Stimulated activated CD8-positive, alpha-beta memory T cell treated with anti-CD3 and anti-CD28 coated beads, Interleukin-7, amount 100 ng/mL, for 24 hours (primary cell): ENCODE results near the gene NLRP1.
"Not testable (repeated sequence)": the region's sequence is repeated elsewhere in the genome, so short reads cannot be mapped to it uniquely, and the experiment has no call there.

Source experiments
- DNase-seq: peaks from one replicate; pipeline ENCODE4 v3.0.0-alpha.2; 2020; ENCODE audit warnings: low read depth

The NLRP1 gene

DNA sequence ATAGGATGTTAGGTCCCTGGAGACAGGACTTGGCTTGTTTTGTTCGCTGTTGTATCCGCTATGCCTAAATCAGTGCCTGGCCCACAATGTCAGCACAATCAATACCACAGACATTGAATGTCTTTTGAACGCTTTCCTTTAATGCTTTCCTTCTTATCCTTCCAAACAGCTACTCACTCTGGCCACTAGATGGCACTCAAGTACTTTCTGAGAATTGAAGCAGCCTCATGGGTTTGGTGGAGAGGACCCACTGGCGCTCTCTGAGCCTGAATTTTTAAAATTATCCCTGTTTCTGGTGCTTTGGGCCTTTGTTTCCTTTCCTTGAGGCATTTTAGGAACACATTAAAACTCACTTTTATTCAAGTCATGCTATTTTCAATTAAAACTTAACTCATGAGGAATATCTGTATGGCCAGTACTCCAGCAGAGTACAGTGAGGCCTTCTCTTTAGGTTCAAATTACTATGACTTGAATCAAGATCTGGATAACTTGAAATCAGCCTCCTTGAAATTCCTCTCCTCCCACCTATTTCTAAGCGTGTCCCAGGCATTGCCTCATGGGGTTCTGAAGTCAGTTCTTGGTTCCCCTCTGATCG, 3.2 kb upstream of the NLRP1 start:
- DNase-seq: no peak

DNA sequence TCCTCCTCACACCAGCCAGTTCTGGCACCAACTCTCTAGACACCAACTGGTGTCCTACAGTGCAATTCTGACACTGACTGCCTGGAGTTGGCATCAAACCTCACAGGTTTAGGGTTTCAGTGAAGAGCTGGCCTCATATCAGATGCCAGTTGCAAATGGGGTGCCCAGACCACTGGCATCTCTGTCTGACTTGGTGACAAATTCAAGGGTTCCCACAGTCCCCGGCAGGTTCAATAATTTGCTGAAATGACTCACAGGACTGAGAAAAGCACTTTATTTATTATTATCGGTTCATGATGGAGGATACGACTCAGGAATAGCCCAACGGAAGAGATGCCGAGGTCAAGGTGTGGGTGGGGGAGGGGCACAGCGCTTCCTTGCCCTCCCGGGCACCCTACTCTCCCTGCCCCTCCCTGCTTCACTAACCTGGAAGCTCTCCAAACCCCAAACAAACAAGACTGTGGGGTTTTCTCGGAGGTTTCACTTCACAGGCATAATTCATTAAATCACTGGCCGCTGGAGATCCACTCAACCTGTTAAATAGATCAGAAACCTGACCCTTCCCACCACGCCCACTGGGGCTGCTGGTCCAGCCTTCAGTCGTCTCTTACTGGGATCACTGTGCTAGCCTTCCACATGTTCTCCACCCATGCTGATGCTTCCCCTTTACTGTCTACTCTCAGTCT, 1.7 kb upstream of the NLRP1 start:
- no peak for DNase-seq

DNA sequence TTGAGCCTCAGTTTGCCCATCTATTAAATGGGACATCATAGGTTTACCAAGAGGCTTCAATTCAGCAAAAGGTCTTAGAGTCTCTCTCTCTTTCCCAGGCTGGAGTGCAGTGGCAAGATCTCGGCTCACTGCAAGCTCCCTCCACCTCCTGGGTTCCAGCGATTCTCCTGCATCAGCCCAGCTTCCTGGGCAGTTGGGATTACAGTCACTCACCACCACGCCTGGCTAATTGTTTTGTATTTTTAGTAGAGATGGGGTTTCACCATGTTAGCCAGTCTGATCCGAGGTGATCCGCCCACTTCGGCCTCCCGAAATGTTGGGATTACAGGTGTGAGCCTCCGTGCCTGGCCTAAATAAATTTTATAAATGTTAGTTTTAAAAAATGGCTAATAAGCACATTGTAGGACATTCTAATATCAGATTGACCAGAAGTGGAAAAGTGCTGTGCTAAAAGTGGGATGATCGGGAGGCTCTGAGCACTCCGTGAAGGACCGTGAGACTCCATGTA, 1.0 kb upstream of the NLRP1 start:
- DNase-seq: no peak

DNA sequence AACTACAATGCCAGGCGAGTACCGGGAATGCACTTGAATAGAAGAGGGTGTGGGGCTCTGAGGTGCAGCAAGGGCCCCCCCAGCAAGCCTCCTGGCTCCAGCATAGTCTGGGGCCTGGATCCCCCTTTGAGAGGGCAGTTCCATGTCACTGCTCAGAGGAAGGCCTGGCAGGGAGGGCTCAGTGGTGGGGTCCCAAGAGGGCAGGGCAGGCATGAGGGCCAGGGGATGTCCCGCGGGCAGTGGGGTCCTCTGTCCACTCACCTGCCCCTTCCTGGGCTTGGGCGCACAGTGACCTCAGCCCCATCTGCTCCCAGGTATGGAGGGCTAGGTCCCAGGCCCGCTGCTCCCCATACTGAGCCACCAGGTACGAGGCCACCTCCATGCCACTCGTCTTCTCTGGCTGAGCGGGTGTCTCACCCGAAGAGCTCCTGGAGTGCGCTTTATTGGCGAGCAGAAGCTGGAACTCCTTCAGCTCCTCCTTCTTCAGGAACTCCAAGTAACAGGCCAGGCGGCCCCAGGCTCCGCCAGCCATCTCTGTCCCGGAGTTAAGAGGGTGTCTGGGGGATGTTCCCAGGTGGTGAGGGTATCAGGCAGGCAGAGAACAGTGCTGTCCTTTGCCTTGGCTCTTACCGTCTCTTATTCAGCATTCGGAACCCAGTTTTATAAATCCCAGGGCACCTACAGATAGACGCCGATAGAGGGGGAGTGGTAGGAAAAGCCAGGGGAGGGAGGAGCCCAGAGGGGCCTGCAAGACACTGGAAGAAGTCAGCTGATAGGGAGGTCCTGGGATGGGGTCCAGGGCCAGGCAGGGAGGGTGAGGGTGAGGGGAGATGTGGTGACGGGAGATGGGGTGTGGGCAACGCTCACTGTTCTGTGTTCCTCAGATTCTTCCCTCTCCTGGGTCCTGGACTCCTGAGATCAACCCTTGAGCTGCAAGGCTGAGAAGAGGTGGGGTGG, 605 bp downstream of the NLRP1 start:
- no peak for DNase-seq

DNA sequence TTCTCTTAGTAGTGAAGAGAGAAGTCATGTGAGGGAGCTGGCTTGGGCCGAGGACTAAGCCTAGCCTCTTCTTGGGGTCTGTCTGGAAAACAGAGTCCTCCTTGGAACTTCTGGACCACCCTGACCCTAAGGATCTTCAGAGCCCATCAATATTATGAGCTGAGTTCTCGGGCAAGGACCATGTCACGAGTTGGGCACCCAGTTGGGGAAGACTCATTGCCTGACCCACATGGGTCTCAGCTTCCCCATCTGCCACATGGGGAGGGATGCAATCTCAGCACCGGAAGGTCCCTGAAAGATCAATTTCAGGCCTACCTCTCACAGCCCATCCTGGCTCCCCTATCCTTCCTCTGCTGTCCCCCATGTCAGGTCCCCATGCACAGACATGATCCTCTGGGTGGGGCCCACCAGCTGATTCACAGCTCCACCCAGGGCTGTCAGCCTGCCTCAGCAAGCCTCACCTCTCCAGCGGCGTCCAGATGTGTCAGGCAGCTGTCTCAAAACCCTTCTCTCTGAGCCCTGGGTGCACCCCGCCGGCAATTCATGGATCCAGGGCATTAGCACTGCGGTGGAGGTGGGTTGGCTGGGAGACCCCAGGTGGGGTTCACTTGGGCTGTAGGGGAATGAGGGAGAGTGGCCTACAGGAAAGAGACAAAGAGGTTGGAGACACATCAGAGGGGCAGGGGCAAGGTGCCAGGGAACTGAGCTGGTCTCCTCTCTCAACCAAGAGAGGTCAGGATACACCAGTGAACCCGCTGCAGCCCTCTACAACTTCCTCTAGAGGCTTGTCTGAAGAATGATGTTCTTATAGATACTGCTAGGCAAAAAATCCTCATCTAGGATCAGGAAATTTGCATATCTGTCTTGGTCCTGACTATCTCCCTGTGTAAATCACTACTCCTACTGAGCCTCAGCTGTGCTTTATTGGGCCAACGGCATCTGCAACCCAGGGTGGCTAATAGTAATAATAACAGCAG, 1.8 kb downstream of the NLRP1 start:
- no peak for DNase-seq

DNA sequence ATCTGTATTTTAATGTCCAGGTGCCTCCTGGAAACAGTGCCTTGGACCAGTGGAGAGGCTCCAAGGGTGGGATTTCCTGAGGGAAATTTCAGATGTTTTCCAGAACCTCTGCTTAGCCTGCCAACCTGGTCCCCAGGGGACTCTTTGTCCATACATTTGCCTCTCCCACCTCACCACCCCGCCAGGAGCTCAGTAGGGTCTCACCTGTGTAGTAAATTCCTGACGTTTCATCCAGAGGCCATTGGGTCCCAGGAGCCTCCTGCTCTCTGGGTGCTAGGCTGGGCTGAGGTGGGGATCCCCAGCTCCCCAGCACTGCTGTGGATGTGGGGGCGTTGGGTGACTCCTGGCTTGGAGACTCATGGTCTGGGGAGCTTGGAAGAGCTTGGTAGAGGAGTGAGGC, 2.7 kb downstream of the NLRP1 start:
- DNase-seq: no peak

DNA sequence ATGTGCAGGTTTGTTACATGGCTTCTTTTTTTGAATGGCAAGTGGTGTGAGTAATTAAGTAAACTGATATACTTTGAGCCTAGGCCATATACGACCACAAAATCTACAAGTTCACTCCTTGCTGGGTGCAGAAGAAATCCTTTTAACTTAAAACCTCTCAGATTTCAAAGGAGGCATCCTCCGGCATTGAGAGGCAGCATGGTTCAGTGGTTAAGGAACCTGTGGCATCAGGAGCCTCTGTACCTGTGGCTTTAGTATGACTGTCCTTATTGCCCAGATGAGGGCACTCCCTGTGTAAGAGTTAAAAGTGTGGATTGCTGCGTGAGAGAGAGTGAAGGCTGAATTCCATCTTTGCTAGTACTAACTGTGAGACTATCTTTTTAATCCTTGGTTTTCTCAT, 3.3 kb downstream of the NLRP1 start:
- no peak for DNase-seq

DNA sequence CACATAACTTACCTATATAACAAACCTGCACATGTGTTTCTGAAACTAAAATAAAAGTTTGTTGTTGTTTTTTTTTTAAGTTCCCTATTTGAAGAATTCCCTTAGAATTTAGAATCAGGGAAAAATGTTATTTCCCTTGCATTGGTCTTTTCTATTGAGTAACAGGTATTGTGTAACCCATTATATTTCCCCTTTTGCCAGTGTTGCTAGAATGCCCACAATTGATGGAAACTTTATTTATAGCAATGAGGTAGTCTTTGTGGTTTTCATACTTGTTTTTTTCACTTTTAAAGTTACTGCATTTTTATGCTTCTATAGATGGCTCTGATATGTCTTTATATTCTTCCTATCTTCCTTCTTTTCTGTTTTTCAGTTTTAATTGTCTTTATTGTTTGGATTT, 3.9 kb downstream of the NLRP1 start:
- no peak for DNase-seq

DNA sequence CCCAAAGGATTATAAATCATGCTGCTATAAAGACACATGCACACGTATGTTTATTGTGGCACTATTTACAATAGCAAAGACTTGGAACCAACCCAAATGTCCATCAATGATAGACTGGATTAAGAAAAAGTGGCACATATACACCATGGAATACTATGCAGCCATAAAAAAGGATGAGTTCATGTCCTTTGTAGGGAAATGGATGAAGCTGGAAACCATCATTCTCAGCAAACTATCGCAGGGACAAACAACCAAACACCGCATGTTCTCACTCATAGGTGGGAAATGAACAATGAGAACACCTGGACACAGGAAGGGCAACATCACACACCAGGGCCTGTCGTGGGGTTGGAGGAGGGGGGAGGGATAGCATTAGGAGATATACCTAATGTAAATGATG, 5.5 kb downstream of the NLRP1 start:
- not testable (repeated sequence) for DNase-seq

DNA sequence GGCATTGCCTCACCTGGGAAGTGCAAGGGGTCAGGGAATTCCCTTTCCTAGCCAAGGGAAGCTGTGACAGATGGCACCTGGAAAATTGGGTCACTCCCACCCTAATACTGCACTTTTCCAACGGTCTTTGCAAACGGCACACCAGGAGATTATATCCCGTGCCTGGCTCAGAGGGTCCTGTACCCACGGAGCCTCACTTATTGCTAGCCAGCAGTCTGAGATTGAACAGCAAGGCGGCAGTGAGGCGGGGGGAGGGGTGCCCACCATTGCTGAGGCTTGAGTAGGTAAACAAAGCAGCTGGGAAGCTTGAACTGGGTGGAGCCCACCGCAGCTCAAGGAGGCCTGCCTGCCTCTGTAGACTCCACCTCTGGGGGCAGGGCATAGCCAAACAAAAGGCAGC, 11.3 kb downstream of the NLRP1 start:
- not testable (repeated sequence) for DNase-seq

DNA sequence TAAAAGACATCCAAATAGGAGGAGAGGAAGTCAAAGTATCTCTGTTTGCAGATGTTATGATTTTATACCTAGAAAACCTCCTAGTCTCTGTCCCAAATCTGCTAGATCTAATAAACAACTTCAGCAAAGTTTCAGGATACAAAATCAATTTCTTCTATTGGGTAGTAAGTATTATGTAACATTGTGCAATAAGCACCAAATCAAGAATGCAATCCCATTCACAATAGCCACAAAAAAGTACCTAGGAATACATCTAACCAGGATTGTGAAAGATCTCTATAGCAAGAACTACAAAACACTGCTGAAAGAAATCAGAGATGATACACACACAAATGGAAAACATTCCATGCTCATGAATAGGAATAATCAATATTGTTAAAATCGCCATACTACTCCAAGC, 13.0 kb downstream of the NLRP1 start:
- DNase-seq: no peak

DNA sequence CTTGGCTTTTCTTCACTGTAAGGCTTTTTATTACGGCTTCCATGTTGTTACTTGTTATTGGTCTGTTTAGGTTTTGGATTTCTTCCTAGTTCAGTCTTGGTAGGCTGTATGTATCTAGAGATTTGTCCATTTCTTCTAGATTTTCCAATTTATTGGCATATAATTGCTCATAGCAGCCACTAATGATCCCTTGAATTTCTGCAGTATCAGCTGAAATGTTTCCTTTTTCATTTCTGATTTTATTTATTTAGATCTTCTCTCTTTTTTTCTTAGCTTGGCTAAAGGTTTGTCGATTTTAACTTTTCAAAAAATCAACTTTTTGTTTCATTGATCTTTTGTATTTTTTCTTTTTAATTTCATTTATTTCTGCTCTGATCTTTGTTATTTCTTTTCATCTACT, 18.5 kb downstream of the NLRP1 start:
- no peak for DNase-seq

DNA sequence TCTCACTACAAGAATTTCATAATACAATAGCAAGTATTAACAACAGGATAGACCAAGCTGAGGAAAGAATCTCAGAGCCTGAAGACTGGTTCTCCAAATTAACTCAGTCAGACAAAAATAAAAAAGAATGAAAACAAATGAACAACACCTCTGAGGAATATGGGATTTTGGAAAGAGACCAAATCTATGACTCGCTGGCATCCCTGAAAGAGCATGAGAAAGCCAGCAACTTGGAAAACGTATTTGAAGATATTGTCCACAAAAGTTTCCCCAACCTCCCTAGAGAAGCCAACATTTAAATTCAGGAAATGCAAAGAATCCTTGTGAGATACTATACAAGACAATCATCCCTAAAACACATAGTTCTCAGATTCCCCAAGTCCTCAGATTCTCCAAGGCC, 20.9 kb downstream of the NLRP1 start:
- no peak for DNase-seq

DNA sequence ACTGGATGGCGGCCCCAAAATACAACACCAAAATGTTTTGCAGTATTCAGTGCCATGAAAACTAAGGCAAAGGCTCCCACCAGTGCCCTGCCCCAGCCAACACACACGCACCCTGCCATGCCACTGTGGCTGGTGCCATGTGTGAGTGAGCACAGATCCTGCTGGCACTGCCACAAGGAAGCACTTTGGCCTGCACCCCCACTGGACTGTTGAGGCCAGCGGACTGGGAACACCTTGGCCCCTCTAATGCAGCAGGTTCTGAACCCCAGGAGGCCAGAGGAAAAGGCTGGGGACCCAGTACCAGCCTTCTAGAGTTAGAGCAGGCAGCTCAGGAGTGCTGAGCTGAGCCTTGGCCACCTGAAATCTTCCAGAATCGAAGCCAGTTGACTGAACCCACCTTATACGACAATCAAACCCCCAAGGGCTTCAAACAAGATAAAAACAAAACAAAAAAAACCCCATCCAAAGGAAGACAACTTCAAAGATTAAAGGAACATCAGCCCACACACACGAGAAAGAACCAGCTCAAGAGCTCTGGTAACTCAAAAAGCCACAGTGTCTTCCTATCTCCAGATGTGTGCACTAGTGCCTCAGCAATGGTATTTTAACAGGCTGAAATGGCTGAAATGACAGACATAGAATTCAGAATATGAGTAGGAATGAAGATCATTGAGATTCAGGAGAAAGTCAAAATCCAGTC, 21.5 kb downstream of the NLRP1 start:
- DNase-seq: no peak

DNA sequence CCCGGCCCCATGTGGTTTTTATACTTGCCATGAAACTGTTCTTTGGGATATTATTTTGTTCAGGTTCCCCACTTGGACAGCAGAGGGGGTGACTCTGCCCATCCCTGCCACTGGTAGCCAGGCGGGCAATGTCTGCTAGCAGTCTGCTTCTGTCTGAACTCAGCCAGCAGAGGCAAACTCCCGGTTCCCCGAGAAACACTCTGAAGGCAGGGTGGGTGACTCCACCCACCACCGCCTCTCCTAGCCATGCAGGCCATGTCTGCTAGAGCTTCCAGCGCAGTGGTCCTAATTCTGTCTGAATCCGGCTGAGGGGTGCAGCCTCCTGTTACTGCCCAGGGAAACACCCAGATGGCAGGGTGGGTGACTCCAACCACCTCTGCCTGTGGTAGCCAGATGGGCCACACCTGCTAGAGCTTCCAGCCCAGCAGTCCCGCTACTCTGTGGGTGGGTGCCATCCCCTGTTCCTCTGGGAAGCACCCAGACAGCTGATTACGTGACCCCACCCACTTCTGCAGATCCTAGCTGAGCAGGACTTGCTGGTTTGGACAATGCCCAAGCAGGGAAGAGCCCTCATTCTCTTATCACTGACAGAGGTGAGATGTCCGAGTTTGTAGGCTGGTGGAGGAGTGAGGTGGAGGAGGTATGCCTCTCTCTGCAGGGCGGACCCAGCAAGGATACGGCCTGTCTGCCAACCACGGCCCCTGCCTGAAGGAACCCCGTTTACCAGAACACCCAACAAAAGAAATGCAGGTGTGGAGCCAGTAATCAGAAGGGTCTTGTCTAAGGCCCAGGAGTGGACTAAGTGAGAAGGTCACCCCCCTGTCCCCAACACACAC, 22.4 kb downstream of the NLRP1 start:
- DNase-seq: no peak

DNA sequence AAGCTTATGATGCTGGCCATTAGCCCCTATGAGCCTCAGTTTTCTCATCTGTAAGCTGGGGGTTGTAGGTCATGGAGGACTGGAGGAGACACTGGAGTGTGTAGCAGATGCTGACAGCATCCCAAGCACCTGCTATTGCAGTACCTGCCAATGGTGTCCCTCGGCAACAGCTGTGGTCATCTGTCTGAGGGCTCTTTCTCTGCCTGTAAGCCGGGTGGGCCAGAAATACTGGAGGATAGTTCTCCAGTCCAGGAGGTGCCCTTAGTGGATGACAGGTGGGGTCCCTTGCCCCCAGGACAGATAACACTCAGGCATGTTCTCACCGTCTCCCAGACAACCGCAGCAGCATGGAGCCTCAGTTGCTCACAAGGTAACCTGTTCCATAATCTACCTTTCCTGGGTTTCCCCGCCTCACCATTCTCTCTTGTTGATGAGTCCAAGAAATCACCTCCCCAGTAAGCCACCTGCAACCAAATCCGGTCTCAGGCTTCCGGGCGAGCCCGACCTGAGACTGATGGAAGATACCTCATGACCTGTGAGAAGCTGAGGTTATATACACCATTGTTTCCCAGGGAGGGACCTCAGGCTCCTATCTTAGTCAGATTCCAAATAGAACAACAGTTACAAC, 23.8 kb downstream of the NLRP1 start:
- DNase-seq: no peak

DNA sequence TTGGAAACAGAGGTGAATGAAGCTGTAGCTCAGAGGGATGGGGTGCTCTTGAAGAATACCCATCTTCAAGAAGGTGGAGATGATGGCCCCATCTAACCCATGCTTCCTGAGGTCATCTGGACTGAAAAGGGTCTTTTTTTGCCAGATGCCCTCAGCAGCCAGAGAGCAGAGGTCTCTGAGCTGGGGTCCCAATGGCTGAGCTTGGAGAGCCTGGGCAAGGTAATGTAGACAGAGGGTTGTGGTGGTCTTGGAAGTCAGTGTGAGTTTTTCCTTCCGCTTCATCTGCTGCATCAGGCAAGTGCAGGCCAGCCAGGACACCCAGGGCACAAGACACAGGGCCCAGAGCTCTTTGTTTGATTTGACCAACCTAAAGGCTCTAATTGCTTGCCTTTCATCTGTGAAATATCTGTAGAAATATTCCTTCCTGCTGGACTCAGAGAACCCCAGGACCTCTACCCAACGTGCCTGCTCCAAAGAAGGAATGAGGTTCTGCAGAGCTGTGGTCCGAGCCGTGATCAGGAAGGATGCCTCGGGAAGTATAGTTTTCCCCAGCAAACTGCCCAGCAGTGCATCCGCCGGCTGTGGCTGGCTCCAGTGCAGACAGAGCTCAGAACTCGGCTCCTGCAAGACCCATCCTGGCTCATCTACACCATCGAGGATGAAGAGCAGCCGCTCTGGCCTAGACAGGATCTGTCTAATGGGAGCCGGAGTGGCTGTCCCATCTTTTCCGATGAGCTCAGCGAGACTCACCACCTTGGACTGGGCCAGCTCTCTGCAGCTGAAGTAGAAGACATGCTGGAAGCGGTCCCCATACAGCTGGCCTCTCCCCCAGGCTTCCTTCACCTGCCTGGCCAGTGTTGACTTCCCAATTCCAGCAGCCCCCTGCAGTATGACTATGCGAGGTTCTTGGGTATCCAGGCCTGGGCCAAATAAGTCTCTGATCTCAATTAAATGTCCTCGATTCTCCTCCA, 25.2 kb downstream of the NLRP1 start:
- DNase-seq: no peak

DNA sequence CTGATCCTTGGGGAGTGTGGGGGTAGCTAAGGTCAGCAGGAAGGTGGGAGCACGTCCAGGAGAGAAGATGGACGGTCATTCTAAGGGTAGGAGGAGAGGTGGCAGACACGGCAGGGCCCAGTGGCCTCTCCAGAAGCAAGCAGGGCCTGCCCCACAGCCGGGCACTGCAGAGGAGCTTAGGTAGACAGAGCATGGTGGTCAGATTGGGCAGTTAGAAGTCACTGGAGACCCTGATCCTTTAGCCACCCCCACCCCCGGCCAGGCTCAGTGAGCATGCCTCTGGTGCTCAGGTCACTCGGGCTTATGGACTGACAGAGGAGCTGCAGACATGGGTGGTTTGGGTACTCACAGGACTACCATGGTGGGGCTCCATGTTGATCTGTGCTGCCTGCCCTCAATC, 26.3 kb downstream of the NLRP1 start:
- no peak for DNase-seq
